GM10248 (cell line): ENCODE results near the gene SYCE1.
"Not testable (repeated sequence)": the region's sequence is repeated elsewhere in the genome, so short reads cannot be mapped to it uniquely, and the experiment has no call there.

Source experiments
- CTCF ChIA-PET: fragments of 300-600 bp; sonication (Branson Sonifier 250); formaldehyde crosslinking; extraction: SDS; loops from one replicate; lab custom pipeline; 2021; ENCODE audit warnings: antibody characterized with exemption; lab: Yijun Ruan, JAX
- POLR2A ChIA-PET: fragments of 350-650 bp; sonication (Branson Sonifier 250); formaldehyde crosslinking; extraction: SDS; loops from one replicate; lab custom pipeline; 2020; ENCODE audit warnings: antibody characterized with exemption; lab: Yijun Ruan, JAX
- DNase-seq: peaks from one replicate; pipeline ENCODE4 v3.0.0; 2012; ENCODE audit errors: extremely low spot score
- CTCF ChIP-seq: IDR thresholded peaks from 2 replicates; pipeline ENCODE4 v1.5.1; 2012; ENCODE audit warnings: mild to moderate bottlenecking, low read depth; ENCODE audit errors: extremely low read depth, missing control alignments, control extremely low read depth

Gene SYCE1

GRCh38 chr10:133555521-133555920 is 9.9 kb downstream of the SYCE1 start:
- no peak for DNase-seq
- CTCF ChIA-PET, result no interaction called here
- POLR2A ChIA-PET, result no interaction called here
- no peak for TF ChIP-seq CTCF

GRCh38 chr10:133554600-133554999 is 10.8 kb downstream of the SYCE1 start:
- ChIA-PET POLR2A (no interaction called here), CTCF (no interaction called here)
- TF ChIP-seq CTCF, result no peak
- no peak for DNase-seq

GRCh38 chr10:133544506-133544905 is 20.9 kb downstream of the SYCE1 start:
- DNase-seq, result no peak
- TF ChIP-seq CTCF, result no peak
- POLR2A ChIA-PET, result no interaction called here
- CTCF ChIA-PET, result no interaction called here

- POLR2A ChIA-PET, DNase-seq: not testable (repeated sequence)
- CTCF ChIA-PET, result interaction anchor here (1.0 kb wide), 1 partner anchor 8 kb away, joined by 3 read pairs; no protein-coding TSS in a partner anchor
These were observed 23.9 kb downstream of the SYCE1 start for GRCh38 chr10:133541441-133541975.

- ChIA-PET CTCF (interaction anchor here (1.3 kb wide), 1 partner anchor 17 kb away, joined by 3 read pairs; no protein-coding TSS in a partner anchor), POLR2A (no interaction called here)
- TF ChIP-seq CTCF, result no peak
- no peak for DNase-seq
These were observed 27.5 kb downstream of the SYCE1 start for GRCh38 chr10:133537546-133538545.

GRCh38 chr10:133536198-133536597 is 29.2 kb downstream of the SYCE1 start:
- no peak for TF ChIP-seq CTCF
- ChIA-PET CTCF (no interaction called here), POLR2A (no interaction called here)
- no peak for DNase-seq

- DNase-seq, result no peak
- ChIA-PET POLR2A (no interaction called here), CTCF (interaction anchor here (1.8 kb wide), 1 partner anchor 14 kb away, joined by 3 read pairs; no protein-coding TSS in a partner anchor)
- no peak for TF ChIP-seq CTCF
These were observed 31.0 kb downstream of the SYCE1 start for GRCh38 chr10:133534417-133534816.
